CD14-positive monocyte (primary cell): ENCODE results near the gene SUPT7L. TPM values are rescaled to one million over a fixed set of nuclear protein-coding genes. Genes with fewer than 3 reads are reported as not detected.
A peak's percentile ranks its signal among the peaks of the same experiment; 100 is the strongest.

ENCODE experiments used
- DNase-seq, 3 donors: peaks; one replicate each; pipeline ENCODE4 v3.0.0-alpha.2; 2011 to 2022
- H2AFZ ChIP-seq: 2 replicates; pipeline ENCODE4 v1.6.0; 2012; ENCODE audit warnings: mild to moderate bottlenecking, low read depth, low read length, inconsistent platforms; ENCODE audit not compliant: insufficient read depth, poor library complexity, severe bottlenecking
- H3K27ac ChIP-seq, 2 donors: 1 replicate in 1 of 2; 2 replicates in 1 of 2; pipeline ENCODE4 v1.5.1; 2012 to 2013; ENCODE audit warnings: low read length in 2 of 2, control low read depth in 1 of 2, inconsistent platforms in 1 of 2, low read depth in 1 of 2, mild to moderate bottlenecking in 1 of 2
- H3K27me3 ChIP-seq, 2 donors: one replicate each; pipeline versions ENCODE4 v1.6.0 to v1.6.1; 2011 to 2013; ENCODE audit warnings: low read length in 2 of 2; ENCODE audit not compliant: control insufficient read depth in 2 of 2, insufficient read depth in 2 of 2
- H3K36me3 ChIP-seq, 2 donors: replicated peaks in 1 of 2; 1 replicate in 1 of 2; 2 replicates in 1 of 2; pipeline versions ENCODE4 v1.5.1 to v1.6.1; 2012 to 2013; ENCODE audit warnings: low read length in 2 of 2, control low read depth in 1 of 2, inconsistent platforms in 1 of 2, mild to moderate bottlenecking in 1 of 2; ENCODE audit not compliant: insufficient read depth in 2 of 2, control insufficient read depth in 1 of 2
- H3K4me1 ChIP-seq, 2 donors: 1 replicate in 1 of 2; 2 replicates in 1 of 2; pipeline versions ENCODE4 v1.5.1 to v1.6.1; 2012 to 2013; ENCODE audit warnings: low read length in 2 of 2, control low read depth in 1 of 2, inconsistent platforms in 1 of 2, mild to moderate bottlenecking in 1 of 2, moderate library complexity in 1 of 2; ENCODE audit not compliant: insufficient read depth in 2 of 2, control insufficient read depth in 1 of 2
- H3K4me2 ChIP-seq: replicated peaks from 2 replicates; pipeline ENCODE3; 2012; ENCODE audit warnings: low read length, moderate library complexity, mild to moderate bottlenecking; ENCODE audit not compliant: poor library complexity, severe bottlenecking; ENCODE audit errors: extremely low read depth
- H3K4me3 ChIP-seq, 3 experiments: fragments of 200-600 bp in 1 of 3; sonication (generic) in 1 of 3; replicated peaks in 1 of 3; 1 replicate in 2 of 3; 2 replicates in 1 of 3; pipeline ENCODE4 v1.5.1; 2011 to 2013; ENCODE audit warnings: low read length in 3 of 3, mild to moderate bottlenecking in 3 of 3, control low read depth in 2 of 3, low read depth in 2 of 3, inconsistent platforms in 1 of 3, moderate library complexity in 1 of 3
- H3K79me2 ChIP-seq: 2 replicates; pipeline ENCODE4 v1.6.0; 2012; ENCODE audit warnings: mild to moderate bottlenecking, control low read depth, inconsistent platforms, low read length, moderate library complexity; ENCODE audit not compliant: insufficient read depth
- H3K9ac ChIP-seq: 2 replicates; pipeline ENCODE4 v1.6.0; 2017; ENCODE audit warnings: low read length, mild to moderate bottlenecking; ENCODE audit not compliant: insufficient read depth, poor library complexity, severe bottlenecking
- H3K9me3 ChIP-seq, 2 donors: replicated peaks in 1 of 2; 1 replicate in 1 of 2; 2 replicates in 1 of 2; pipeline versions ENCODE4 v1.5.1 to v1.6.1; 2012 to 2013; ENCODE audit warnings: low read length in 2 of 2, control low read depth in 1 of 2; ENCODE audit not compliant: control insufficient read depth in 1 of 2, insufficient read depth in 1 of 2
- H4K20me1 ChIP-seq: 2 replicates; pipeline ENCODE4 v1.6.0; 2012; ENCODE audit warnings: mild to moderate bottlenecking, low read length, control low read depth, moderate library complexity; ENCODE audit not compliant: insufficient read depth
- H3K27ac Mint-ChIP-seq, 7 donors: one replicate each; pipeline ENCODE4 v1.8.0; 2020; ENCODE audit warnings: mild to moderate bottlenecking in 7 of 7, mixed read lengths in 7 of 7, moderate library complexity in 6 of 7, inconsistent platforms in 2 of 7
- H3K27me3 Mint-ChIP-seq, 3 donors: one replicate each; pipeline ENCODE4 v1.8.0; 2021 to 2022; ENCODE audit warnings: low read depth in 3 of 3, mild to moderate bottlenecking in 3 of 3, mixed read lengths in 3 of 3, moderate library complexity in 3 of 3, inconsistent platforms in 1 of 3
- H3K36me3 Mint-ChIP-seq, 2 donors: one replicate each; pipeline ENCODE4 v1.8.0; 2020; ENCODE audit warnings: mixed read lengths in 2 of 2, inconsistent platforms in 1 of 2, mild to moderate bottlenecking in 1 of 2
- H3K4me1 Mint-ChIP-seq: one replicate; pipeline ENCODE4 v1.8.0; 2020; ENCODE audit warnings: mild to moderate bottlenecking, mixed read lengths
- H3K4me3 Mint-ChIP-seq, 2 donors: one replicate each; pipeline ENCODE4 v1.8.0; 2020; ENCODE audit warnings: mild to moderate bottlenecking in 2 of 2, mixed read lengths in 2 of 2, moderate library complexity in 1 of 2
- H3K9me3 Mint-ChIP-seq, 7 donors: one replicate each; pipeline ENCODE4 v1.8.0; 2020 to 2022; ENCODE audit warnings: mixed read lengths in 7 of 7, mild to moderate bottlenecking in 6 of 7, moderate library complexity in 6 of 7, inconsistent platforms in 2 of 7
- WGBS: methylation state at CpG from one replicate; pipeline ENCODE4 v1.1.5; 2013; ENCODE audit warnings: missing lambda C conversion rate; ENCODE audit not compliant: insufficient coverage; 5-methylcytosine and 5-hydroxymethylcytosine counted together
- intact Hi-C, 2 donors: fragments of 100-400 bp; cut with micrococcal nuclease; formaldehyde crosslinking; loops; one replicate each; pipeline versions ENCODE4 v1.15.0 to v1.15.1; 2023
- polyA plus RNA-seq, 3 donors: library from polyadenylated mRNA; depleted of rRNA in 1 of 3; unstranded in 2 of 3; stranded (reverse) in 1 of 3; fragments of 300-500 nt in 2 of 3; fragments of >200 nt in 1 of 3; fragmentation: Illumina TruSeq in 2 of 3; gene quantifications; 1 replicate in 2 of 3; 2 replicates in 1 of 3; pipeline ENCODE4 v1.2.3, GENCODE V29; 2012 to 2021
- TF ChIP-seq, protein P1 (sequence below): fragments of 200-600 bp; IDR thresholded peaks from one replicate; pipeline ENCODE4 v1.8.0; 2022; ENCODE audit warnings: antibody characterized with exemption, mild to moderate bottlenecking

Gene SUPT7L
- polyA plus RNA-seq, 3 donors: 10.7 to 59.0 (median 12.2) TPM

DNA sequence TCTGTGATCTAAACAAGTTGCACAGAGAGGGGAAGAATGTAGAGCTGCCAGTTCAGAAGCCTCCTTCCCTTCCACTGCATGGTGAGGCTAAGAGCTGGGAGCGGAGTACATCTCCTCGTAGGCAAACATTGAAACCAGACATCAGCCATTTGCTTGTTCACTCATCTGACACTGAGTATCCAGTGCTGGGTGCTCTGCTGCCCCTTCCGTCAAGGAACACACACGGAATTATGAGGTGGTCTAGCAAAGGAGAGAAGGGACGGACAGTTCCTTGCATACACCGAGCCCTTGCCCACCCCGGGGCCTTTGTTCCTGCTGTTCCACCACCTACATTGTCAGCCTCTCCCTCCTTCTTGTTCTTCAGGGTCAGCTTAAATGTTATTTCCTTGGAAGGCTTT is 44.8 kb upstream of the SUPT7L start:
- H3K27me3 Mint-ChIP-seq: peaks cover 4 to 10% (median 4%) of the 10 kb centered on the region in 3 donors
- TF ChIP-seq, protein P1, sequence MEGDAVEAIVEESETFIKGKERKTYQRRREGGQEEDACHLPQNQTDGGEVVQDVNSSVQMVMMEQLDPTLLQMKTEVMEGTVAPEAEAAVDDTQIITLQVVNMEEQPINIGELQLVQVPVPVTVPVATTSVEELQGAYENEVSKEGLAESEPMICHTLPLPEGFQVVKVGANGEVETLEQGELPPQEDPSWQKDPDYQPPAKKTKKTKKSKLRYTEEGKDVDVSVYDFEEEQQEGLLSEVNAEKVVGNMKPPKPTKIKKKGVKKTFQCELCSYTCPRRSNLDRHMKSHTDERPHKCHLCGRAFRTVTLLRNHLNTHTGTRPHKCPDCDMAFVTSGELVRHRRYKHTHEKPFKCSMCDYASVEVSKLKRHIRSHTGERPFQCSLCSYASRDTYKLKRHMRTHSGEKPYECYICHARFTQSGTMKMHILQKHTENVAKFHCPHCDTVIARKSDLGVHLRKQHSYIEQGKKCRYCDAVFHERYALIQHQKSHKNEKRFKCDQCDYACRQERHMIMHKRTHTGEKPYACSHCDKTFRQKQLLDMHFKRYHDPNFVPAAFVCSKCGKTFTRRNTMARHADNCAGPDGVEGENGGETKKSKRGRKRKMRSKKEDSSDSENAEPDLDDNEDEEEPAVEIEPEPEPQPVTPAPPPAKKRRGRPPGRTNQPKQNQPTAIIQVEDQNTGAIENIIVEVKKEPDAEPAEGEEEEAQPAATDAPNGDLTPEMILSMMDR: no peak
- H3K36me3 ChIP-seq: no peaks in the 10 kb centered on the region
- no peaks in the 10 kb centered on the region for H3K27me3 ChIP-seq
- H3K9ac ChIP-seq: no peak overlapping the region
- H3K27ac ChIP-seq: no peak overlapping the region
- H3K4me3 ChIP-seq: no peak overlapping the region
- H3K4me3 Mint-ChIP-seq: no peak overlapping the region
- H3K27ac Mint-ChIP-seq: peak overlapping the region in 1 of 7 donors; percentile 10
- H3K4me2 ChIP-seq: no peak overlapping the region
- WGBS: 95% methylated on average over 4 of the region's 7 CpGs
- peaks cover 22 to 25% of the 10 kb centered on the region in 2 donors for H3K4me1 ChIP-seq
- DNase-seq: no peak
- no peaks in the 10 kb centered on the region for H3K79me2 ChIP-seq
- peaks cover 26% of the 10 kb centered on the region for H3K4me1 Mint-ChIP-seq
- no peaks in the 10 kb centered on the region for H3K9me3 ChIP-seq
- intact Hi-C loops: loop anchor here in 1 of 2 donors (5.0 kb wide), 1 partner anchor 684 kb away; the partner anchor contains the start of gene FOSL2
- no peaks in the 10 kb centered on the region for H3K36me3 Mint-ChIP-seq
- H3K9me3 Mint-ChIP-seq: peaks cover 0 to 3% (median 0%) of the 10 kb centered on the region in 7 donors
- H2AFZ ChIP-seq: no peak overlapping the region
- no peaks in the 10 kb centered on the region for H4K20me1 ChIP-seq

DNA sequence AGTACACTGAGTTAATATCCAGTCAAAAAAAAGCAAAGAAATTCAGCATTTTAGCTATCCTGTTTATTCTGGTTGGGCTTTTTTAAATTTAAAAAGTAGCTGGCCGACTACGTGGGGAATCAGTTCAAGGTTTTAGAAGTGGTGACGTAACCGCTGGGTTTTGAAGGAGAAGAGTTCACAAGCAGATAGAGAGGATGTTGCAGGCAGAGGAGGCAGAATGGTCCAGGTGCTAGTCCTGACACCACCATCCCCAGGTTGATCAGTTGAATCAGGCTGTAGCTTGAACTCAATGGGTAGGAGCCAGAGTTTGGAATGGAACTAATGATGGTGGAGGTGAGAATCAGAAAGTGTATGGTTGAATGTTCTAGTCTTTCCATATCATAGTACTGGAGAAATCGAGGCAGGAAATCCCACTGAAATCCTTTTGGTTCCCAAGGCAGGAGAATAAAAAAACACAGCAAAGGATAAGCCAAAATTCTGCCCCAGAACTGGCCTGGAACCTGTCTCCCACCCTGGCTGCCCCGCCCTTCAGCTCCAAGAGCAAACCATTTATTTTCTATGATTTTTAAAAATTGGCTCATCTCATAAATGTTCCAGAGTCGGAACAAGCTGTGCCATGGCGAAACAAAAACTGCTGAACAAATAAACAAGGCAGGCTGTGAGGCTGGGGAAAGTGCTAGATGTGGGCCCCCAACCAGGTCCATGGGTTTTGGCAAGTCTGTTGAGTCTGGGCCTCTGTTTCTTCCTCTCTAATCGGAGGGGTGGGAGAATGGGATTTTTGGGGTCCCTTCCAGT is 44.2 kb upstream of the SUPT7L start:
- no peaks in the 10 kb centered on the region for H4K20me1 ChIP-seq
- no peak overlapping the region for H3K4me2 ChIP-seq
- H3K4me1 Mint-ChIP-seq: peaks cover 26% of the 10 kb centered on the region
- H3K9me3 ChIP-seq: no peaks in the 10 kb centered on the region
- H3K9me3 Mint-ChIP-seq: peaks cover 0 to 3% (median 0%) of the 10 kb centered on the region in 7 donors
- no peak overlapping the region for H3K4me3 Mint-ChIP-seq
- H3K36me3 Mint-ChIP-seq: no peaks in the 10 kb centered on the region
- DNase-seq: no peak
- H3K27ac ChIP-seq: no peak overlapping the region
- 78% methylated on average over 7 of the region's 9 CpGs for WGBS
- no peaks in the 10 kb centered on the region for H3K36me3 ChIP-seq
- intact Hi-C loops: loop anchor here in 1 of 2 donors (5.0 kb wide), 1 partner anchor 685 kb away; the partner anchor contains the start of gene FOSL2
- H3K4me3 ChIP-seq: no peak overlapping the region
- TF ChIP-seq, protein P1: no peak
- H3K79me2 ChIP-seq: no peaks in the 10 kb centered on the region
- peaks cover 0 to 6% (median 1%) of the 10 kb centered on the region in 3 donors for H3K27me3 Mint-ChIP-seq
- no peaks in the 10 kb centered on the region for H3K27me3 ChIP-seq
- no peak overlapping the region for H3K9ac ChIP-seq
- peaks cover 22 to 25% of the 10 kb centered on the region in 2 donors for H3K4me1 ChIP-seq
- no peak overlapping the region for H2AFZ ChIP-seq
- peak overlapping the region in 1 of 7 donors; percentile 10 for H3K27ac Mint-ChIP-seq
